Breast epithelium (tissue), 4 donors: ENCODE measurements around the gene PSMD2. TPM values are rescaled to one million over a fixed set of nuclear protein-coding genes. Genes with fewer than 3 reads are reported as not detected.

Source experiments
- DNase-seq, 2 donors: peaks; one replicate each; pipeline ENCODE4 v3.0.0-alpha.2; 2019; ENCODE audit warnings: low spot score in 2 of 2
- H3K27ac ChIP-seq, 2 donors: fragments of 200-600 bp; sonication (generic) in 1 of 2; one replicate each; pipeline ENCODE4 v1.5.1; 2016 to 2019; ENCODE audit warnings: mild to moderate bottlenecking in 1 of 2
- H3K27me3 ChIP-seq, 2 donors: fragments of 200-600 bp; sonication (generic) in 1 of 2; one replicate each; pipeline versions ENCODE4 v1.5.1 to v1.6.0; 2017 to 2019; ENCODE audit warnings: control low read depth in 1 of 2, mild to moderate bottlenecking in 1 of 2
- H3K36me3 ChIP-seq: fragments of 200-600 bp; one replicate; pipeline ENCODE4 v1.5.1; 2019
- H3K4me1 ChIP-seq, 2 donors: fragments of 200-600 bp; sonication (generic); one replicate each; pipeline ENCODE4 v1.5.1; 2016 to 2019; ENCODE audit warnings: control low read depth in 1 of 2
- H3K4me3 ChIP-seq, 3 donors: fragments of 200-600 bp; sonication (generic); 1 replicate in 2 of 3; 2 replicates in 1 of 3; pipeline ENCODE4 v1.5.1; 2016 to 2019; ENCODE audit warnings: mild to moderate bottlenecking in 3 of 3, moderate library complexity in 2 of 3
- H3K9me3 ChIP-seq, 2 donors: fragments of 200-600 bp; sonication (generic) in 1 of 2; one replicate each; pipeline ENCODE4 v1.5.1; 2016 to 2019; ENCODE audit warnings: control low read depth in 1 of 2
- POLR2A ChIP-seq: fragments of 450-650 bp; IDR thresholded peaks from one replicate; pipeline ENCODE4 v1.6.1; 2016; ENCODE audit warnings: antibody characterized with exemption, mild to moderate bottlenecking, moderate library complexity
- POLR2AphosphoS5 ChIP-seq, 3 donors: sonication (generic); formaldehyde crosslinking; IDR thresholded peaks; one replicate each; pipeline ENCODE4 v1.6.1; 2017; ENCODE audit warnings: antibody characterized with exemption in 3 of 3
- intact Hi-C: fragments of 100-400 bp; cut with DNase I; formaldehyde crosslinking; loops from one replicate; pipeline ENCODE4 v1.15.1; 2023; ENCODE audit warnings: low total_unique reads
- total RNA-seq, 3 donors: library from RNA; depleted of rRNA; stranded (reverse); fragments of >200 nt; gene quantifications; one replicate each; pipeline ENCODE4 v1.1.0, GENCODE V29; 2016
- TF ChIP-seq, protein P1 (sequence below), 3 donors: fragments of 450-650 bp; IDR thresholded peaks; one replicate each; pipeline ENCODE4 v1.5.1; 2016 to 2017; ENCODE audit warnings: antibody characterized with exemption in 3 of 3, mild to moderate bottlenecking in 3 of 3, moderate library complexity in 3 of 3

Gene PSMD2
- total RNA-seq, 3 donors from 2014 or later = 201 to 275 (median 214) TPM

DNA sequence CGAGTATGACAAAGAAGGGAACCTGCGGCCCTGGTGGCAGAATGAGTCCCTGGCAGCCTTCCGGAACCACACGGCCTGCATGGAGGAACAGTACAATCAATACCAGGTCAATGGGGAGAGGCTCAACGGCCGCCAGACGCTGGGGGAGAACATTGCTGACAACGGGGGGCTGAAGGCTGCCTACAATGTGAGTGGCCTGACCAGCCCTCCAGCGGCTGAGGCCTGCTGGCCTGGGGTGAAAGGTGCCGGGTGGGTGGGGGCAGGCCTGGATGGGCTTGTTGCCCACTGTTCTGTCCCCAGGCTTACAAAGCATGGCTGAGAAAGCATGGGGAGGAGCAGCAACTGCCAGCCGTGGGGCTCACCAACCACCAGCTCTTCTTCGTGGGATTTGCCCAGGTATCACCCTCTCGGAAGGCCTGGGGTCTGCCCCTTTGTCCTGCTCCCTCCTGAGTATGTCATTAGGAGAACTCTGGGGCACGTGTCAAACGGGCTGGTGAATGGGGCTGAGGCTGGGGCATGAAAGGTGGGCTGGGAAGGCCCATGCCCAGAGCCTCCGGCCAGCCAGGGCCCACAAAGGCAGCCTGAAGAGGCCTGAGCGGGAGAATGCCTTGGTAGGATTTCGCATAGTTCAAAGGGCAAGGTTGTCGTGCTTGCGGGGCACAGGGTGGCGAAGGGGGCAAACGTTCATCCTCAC is 7.8 kb upstream of the PSMD2 start:
- Histone ChIP-seq H3K4me1 (no peaks in the 10 kb centered on the region), H3K27ac (no peak overlapping the region), H3K27me3 (no peaks in the 10 kb centered on the region), H3K4me3 (no peak overlapping the region), H3K9me3 (no peaks in the 10 kb centered on the region), H3K36me3 (no peaks in the 10 kb centered on the region)
- no peak for DNase-seq
- intact Hi-C loops = loop anchor here (5.0 kb wide), 1 partner anchor 896 kb away; no protein-coding TSS in a partner anchor
- no peak for TF ChIP-seq POLR2A
- TF ChIP-seq, protein P1, sequence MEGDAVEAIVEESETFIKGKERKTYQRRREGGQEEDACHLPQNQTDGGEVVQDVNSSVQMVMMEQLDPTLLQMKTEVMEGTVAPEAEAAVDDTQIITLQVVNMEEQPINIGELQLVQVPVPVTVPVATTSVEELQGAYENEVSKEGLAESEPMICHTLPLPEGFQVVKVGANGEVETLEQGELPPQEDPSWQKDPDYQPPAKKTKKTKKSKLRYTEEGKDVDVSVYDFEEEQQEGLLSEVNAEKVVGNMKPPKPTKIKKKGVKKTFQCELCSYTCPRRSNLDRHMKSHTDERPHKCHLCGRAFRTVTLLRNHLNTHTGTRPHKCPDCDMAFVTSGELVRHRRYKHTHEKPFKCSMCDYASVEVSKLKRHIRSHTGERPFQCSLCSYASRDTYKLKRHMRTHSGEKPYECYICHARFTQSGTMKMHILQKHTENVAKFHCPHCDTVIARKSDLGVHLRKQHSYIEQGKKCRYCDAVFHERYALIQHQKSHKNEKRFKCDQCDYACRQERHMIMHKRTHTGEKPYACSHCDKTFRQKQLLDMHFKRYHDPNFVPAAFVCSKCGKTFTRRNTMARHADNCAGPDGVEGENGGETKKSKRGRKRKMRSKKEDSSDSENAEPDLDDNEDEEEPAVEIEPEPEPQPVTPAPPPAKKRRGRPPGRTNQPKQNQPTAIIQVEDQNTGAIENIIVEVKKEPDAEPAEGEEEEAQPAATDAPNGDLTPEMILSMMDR (IDR thresholded peaks at IDR 0.05) = no peak
- TF ChIP-seq POLR2AphosphoS5 (IDR thresholded peaks at IDR 0.05) = no peak

DNA sequence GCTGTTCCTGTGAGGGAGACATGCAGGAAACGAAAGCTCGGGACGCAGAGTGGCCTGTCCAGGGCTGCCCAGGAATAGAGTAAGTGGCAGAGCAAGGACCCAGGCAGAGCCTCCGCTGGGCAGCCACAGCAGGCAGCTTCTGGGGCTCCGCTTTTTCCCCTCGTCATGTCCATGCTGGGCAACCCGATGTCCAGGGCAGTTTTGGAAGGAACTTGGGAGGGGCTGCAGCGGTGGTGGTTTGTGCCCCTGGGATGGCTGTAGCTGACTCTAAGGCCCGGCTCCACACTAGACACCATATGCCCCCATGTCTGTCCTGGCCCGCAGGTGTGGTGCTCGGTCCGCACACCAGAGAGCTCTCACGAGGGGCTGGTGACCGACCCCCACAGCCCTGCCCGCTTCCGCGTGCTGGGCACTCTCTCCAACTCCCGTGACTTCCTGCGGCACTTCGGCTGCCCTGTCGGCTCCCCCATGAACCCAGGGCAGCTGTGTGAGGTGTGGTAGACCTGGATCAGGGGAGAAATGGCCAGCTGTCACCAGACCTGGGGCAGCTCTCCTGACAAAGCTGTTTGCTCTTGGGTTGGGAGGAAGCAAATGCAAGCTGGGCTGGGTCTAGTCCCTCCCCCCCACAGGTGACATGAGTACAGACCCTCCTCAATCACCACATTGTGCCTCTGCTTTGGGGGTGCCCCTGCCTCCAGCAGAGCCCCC is 7.1 kb upstream of the PSMD2 start:
- intact Hi-C loops = loop anchor here (5.0 kb wide), 1 partner anchor 895 kb away; no protein-coding TSS in a partner anchor
- no peak overlapping the region for H3K27ac ChIP-seq

DNA sequence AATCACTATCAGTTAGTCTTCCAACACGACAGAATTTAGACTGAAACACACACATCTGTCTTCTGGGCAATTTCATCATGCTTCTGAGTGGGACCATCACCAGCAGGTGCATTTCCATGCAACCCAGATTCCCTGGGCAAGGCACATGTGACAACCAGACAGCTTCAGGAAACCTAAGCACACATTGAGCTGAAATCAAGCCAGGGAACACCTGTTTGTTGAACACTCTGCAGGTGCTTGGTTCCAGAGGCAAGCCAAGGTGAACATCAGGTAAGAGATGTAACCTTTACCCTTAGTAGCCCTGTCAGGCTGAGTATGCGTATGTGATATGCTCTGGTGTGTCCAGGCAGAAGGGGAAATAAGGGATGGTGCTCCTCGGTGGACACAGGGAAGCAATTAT is 3.3 kb upstream of the PSMD2 start:
- Histone ChIP-seq H3K9me3 (no peaks in the 10 kb centered on the region), H3K36me3 (no peaks in the 10 kb centered on the region), H3K4me1 (peaks cover 0 to 8% of the 10 kb centered on the region in 2 donors), H3K27ac (no peak overlapping the region), H3K4me3 (no peak overlapping the region), H3K27me3 (no peaks in the 10 kb centered on the region)
- DNase-seq = no peak
- intact Hi-C loops = no loop called here
- TF ChIP-seq POLR2AphosphoS5 (IDR thresholded peaks at IDR 0.05) = no peak
- TF ChIP-seq, protein P1 (IDR thresholded peaks at IDR 0.05) = no peak
- TF ChIP-seq POLR2A = no peak

More for the DNA sequence above, 7.1 kb upstream of the PSMD2 start:
- H3K4me1 ChIP-seq = no peaks in the 10 kb centered on the region
- H3K9me3 ChIP-seq = no peaks in the 10 kb centered on the region
- DNase-seq = no peak
- no peaks in the 10 kb centered on the region for H3K27me3 ChIP-seq
- H3K4me3 ChIP-seq = no peak overlapping the region
- no peaks in the 10 kb centered on the region for H3K36me3 ChIP-seq
- TF ChIP-seq POLR2AphosphoS5 (IDR thresholded peaks at IDR 0.05) = no peak
- TF ChIP-seq, protein P1 (IDR thresholded peaks at IDR 0.05) = no peak
- TF ChIP-seq POLR2A = no peak

DNA sequence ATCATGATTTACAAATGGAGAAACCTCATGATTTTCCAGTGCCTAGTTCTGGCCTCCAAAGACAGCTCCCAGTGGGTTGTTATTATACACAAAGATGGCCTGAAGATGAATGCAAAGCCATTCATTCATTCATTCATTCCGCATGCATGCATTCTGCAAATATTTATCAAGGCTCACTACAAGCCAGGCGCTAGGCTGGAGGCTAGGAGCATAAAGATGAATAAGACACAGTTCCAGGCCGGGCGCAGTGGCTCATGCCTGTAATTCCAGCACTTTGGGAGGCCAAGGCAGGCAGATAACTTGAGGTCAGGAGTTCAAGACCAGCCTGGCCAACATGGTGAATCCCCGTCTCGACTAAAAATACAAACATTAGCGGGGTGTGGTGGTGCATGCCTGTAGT is 2.4 kb upstream of the PSMD2 start:
- no peaks in the 10 kb centered on the region for H3K27me3 ChIP-seq
- intact Hi-C loops = no loop called here
- no peak for DNase-seq

More for the DNA sequence above, 2.4 kb upstream of the PSMD2 start:
- no peaks in the 10 kb centered on the region for H3K36me3 ChIP-seq
- H3K4me1 ChIP-seq = peaks cover 0 to 8% of the 10 kb centered on the region in 2 donors
- H3K4me3 ChIP-seq = no peak overlapping the region
- H3K9me3 ChIP-seq = no peaks in the 10 kb centered on the region
- TF ChIP-seq POLR2AphosphoS5 (IDR thresholded peaks at IDR 0.05) (no peak), POLR2A (no peak)
- TF ChIP-seq, protein P1 (IDR thresholded peaks at IDR 0.05) = no peak
- H3K27ac ChIP-seq = no peak overlapping the region
